ENCODE data around the gene DDX5. TPM values are rescaled to one million over a fixed set of nuclear protein-coding genes. Genes with fewer than 3 reads are reported as not detected.
A peak's percentile ranks its signal among the peaks of the same experiment; 100 is the strongest.

DDX5 gene
- total RNA-seq, 1 donor from 2014 or later: 555 TPM

DNA sequence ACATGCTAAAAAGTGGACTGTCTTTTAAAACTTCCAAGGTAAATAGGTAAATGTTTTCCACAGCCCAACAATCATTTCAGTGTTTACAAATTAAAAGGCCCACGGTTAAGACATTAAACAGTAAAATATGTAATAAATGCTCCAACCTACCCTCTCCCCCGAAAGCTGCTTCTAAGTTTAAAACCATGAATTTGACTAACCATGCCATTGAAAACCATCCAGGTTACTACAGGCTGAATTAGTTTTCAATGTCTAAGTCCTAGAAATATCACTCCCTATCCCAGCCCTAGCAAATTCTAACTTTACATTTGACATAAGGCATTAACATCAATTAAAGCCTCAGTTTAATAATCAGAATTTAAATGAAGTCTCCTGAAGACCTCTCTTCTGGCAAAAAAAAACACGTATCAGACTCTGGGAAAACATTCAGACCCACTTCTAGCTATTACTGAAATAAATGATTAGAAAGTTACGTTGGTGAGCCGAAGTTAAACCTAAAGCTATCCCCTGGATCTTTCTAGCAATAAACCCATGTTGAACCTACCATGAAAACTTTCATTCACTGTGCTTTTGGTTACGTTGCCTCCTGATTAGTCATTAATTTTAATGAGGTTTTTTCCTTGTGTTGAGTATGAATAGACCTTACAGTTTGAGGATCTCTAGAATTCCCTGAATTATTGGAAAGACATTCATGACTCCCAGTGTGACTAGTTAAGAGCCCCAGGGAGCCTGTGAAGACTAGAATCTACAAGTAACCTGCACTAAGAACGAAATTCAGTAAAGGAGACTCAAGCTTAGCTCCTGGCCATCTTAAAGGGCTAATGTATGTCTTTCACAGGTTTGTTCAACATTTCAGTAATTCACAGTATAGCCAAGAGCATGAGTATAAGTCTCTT lies 7.5 kb downstream of the DDX5 start:
- H3K36me3 Mint-ChIP-seq (ENCODE audit: low read depth, unreplicated experiment): peaks cover 12% of the 10 kb centered on the region
- no peak overlapping the region for H2AFZ ChIP-seq (ENCODE audit: low read depth, low read length)
- H3K4me1 Mint-ChIP-seq (ENCODE audit: low read depth, unreplicated experiment): peaks cover 54% of the 10 kb centered on the region
- peak overlapping the region; percentile 70 for H3K4me3 Mint-ChIP-seq (ENCODE audit: unreplicated experiment)
- peaks cover 38% of the 10 kb centered on the region for H3K4me1 ChIP-seq (ENCODE audit: insufficient read depth, low read length)
- H3K27ac ChIP-seq (ENCODE audit: low read depth, low read length): peak overlapping the region; percentile 16
- H3K79me2 ChIP-seq (ENCODE audit: insufficient read depth, low read length): peaks cover 75% of the 10 kb centered on the region
- no peaks in the 10 kb centered on the region for H3K27me3 Mint-ChIP-seq (ENCODE audit: low read depth, unreplicated experiment)
- TF ChIP-seq EZH2 (IDR thresholded peaks at IDR 0.05; ENCODE audit: insufficient read depth, low read length): no peak
- TF ChIP-seq, protein P1, sequence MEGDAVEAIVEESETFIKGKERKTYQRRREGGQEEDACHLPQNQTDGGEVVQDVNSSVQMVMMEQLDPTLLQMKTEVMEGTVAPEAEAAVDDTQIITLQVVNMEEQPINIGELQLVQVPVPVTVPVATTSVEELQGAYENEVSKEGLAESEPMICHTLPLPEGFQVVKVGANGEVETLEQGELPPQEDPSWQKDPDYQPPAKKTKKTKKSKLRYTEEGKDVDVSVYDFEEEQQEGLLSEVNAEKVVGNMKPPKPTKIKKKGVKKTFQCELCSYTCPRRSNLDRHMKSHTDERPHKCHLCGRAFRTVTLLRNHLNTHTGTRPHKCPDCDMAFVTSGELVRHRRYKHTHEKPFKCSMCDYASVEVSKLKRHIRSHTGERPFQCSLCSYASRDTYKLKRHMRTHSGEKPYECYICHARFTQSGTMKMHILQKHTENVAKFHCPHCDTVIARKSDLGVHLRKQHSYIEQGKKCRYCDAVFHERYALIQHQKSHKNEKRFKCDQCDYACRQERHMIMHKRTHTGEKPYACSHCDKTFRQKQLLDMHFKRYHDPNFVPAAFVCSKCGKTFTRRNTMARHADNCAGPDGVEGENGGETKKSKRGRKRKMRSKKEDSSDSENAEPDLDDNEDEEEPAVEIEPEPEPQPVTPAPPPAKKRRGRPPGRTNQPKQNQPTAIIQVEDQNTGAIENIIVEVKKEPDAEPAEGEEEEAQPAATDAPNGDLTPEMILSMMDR (IDR thresholded peaks at IDR 0.05; ENCODE audit: insufficient read depth, low read depth, low read length): no peak
- H3K9ac ChIP-seq (ENCODE audit: low read length): peak overlapping the region; percentile 81
- H3K27ac Mint-ChIP-seq (ENCODE audit: unreplicated experiment): peak overlapping the region; percentile 90
- H3K9me3 ChIP-seq (ENCODE audit: insufficient read depth, low read depth, low read length): no peaks in the 10 kb centered on the region
- no peaks in the 10 kb centered on the region for H3K27me3 ChIP-seq (ENCODE audit: insufficient read depth, low read length)
- H3K4me2 ChIP-seq (ENCODE audit: low read length): peak overlapping the region; percentile 91
- peaks cover 72% of the 10 kb centered on the region for H4K20me1 ChIP-seq (ENCODE audit: insufficient read depth, low read length)
- no peaks in the 10 kb centered on the region for H3K9me3 Mint-ChIP-seq (ENCODE audit: unreplicated experiment)
- no peak overlapping the region for H3K4me3 ChIP-seq (ENCODE audit: insufficient read depth, low read depth, low read length)
- peaks cover 60% of the 10 kb centered on the region for H3K36me3 ChIP-seq (ENCODE audit: insufficient read depth, low read length)
- FAIRE-seq (no peak), DNase-seq (ENCODE audit: low read depth) (no peak)

DNA sequence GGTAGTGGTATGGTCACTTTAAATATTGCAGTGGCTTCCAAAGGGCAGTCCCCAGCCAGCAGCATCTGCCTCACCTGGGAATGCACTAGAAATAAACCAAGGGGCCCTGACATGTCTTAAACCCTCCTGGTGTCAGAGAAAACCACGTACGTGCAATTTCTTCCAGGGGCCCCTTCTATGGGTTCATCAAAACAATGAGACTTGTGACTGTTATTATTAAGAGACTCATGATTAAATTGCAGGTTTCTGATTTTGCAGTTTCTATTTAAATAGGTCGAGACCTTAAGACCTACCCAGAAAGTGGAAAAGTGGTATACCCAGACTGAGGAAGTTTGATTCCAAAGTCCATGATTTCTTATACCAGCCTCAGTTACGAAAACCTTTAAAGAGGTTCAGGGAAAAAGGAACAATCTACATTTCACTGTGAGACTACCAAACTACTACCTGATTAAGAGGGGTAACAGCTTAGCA lies 8.5 kb downstream of the DDX5 start:
- DNase-seq (ENCODE audit: low read depth): no peak
- no peaks in the 10 kb centered on the region for H3K9me3 Mint-ChIP-seq (ENCODE audit: unreplicated experiment)
- H3K27ac ChIP-seq (ENCODE audit: low read depth, low read length): peak overlapping the region; percentile 65
- peak overlapping the region; percentile 90 for H3K27ac Mint-ChIP-seq (ENCODE audit: unreplicated experiment)
- peaks cover 45% of the 10 kb centered on the region for H3K4me1 Mint-ChIP-seq (ENCODE audit: low read depth, unreplicated experiment)
- H3K9me3 ChIP-seq (ENCODE audit: insufficient read depth, low read depth, low read length): no peaks in the 10 kb centered on the region
- TF ChIP-seq, protein P1 (IDR thresholded peaks at IDR 0.05; ENCODE audit: insufficient read depth, low read depth, low read length): no peak
- TF ChIP-seq EZH2 (IDR thresholded peaks at IDR 0.05; ENCODE audit: insufficient read depth, low read length): no peak
- peaks cover 33% of the 10 kb centered on the region for H3K4me1 ChIP-seq (ENCODE audit: insufficient read depth, low read length)
- peaks cover 63% of the 10 kb centered on the region for H4K20me1 ChIP-seq (ENCODE audit: insufficient read depth, low read length)
- FAIRE-seq: no peak
- peak overlapping the region; percentile 81 for H3K9ac ChIP-seq (ENCODE audit: low read length)
- H3K4me2 ChIP-seq (ENCODE audit: low read length): peak overlapping the region; percentile 91
- peaks cover 65% of the 10 kb centered on the region for H3K79me2 ChIP-seq (ENCODE audit: insufficient read depth, low read length)
- peaks cover 50% of the 10 kb centered on the region for H3K36me3 ChIP-seq (ENCODE audit: insufficient read depth, low read length)
- H3K36me3 Mint-ChIP-seq (ENCODE audit: low read depth, unreplicated experiment): peaks cover 13% of the 10 kb centered on the region
- peak overlapping the region; percentile 93 for H3K4me3 Mint-ChIP-seq (ENCODE audit: unreplicated experiment)
- H2AFZ ChIP-seq (ENCODE audit: low read depth, low read length): no peak overlapping the region
- no peaks in the 10 kb centered on the region for H3K27me3 ChIP-seq (ENCODE audit: insufficient read depth, low read length)
- peak overlapping the region; percentile 74 for H3K4me3 ChIP-seq (ENCODE audit: insufficient read depth, low read depth, low read length)
- H3K27me3 Mint-ChIP-seq (ENCODE audit: low read depth, unreplicated experiment): no peaks in the 10 kb centered on the region
